ENCODE results near the gene LRP1B.

The LRP1B gene

DNA sequence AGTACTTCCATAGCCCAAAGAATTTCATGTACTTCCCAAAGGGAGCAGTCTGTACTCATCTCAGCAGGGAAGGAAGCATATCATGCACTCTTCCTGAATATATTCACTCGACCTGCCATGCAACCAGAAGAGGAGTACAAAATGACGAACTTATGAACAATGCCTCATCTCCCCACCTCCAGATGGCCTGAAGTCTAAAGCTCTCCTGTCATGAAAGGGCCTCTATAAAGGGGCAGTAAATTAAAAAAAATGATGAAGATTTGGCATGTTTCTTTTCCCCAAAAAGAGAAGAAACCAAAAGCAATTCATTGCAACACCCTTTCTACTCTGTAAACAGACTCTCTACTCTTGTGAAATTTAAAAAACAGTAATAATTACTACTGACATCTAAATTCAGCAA lies 1601.1 kb downstream of the LRP1B start:
- no peak for DNase-seq (ENCODE audit: low spot score)

- no peak for DNase-seq (ENCODE audit: low spot score)
These were observed 1601.8 kb downstream of the LRP1B start for GRCh38 chr2:140528982-140529381.

- DNase-seq (ENCODE audit: low spot score), result no peak
These were observed 1604.2 kb downstream of the LRP1B start for GRCh38 chr2:140526575-140526974.

DNA sequence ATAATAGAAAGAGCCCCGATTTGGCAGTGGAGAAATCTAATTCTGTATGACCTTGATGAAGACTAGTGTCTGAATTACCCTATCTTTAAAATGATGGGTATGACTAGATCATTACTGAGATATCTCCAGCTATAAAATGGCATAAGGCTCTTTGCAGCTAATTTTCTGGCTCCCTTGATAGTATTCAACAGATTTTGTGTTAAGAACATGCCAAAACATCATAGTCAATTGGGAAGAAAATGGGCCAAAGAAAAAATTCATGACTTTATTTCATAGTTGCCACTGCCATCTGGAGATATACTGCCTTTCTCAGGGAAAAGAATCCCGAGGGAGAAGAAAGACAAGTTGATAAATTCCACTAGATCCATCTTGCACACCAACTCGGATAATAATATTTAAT lies 1618.7 kb downstream of the LRP1B start:
- DNase-seq (ENCODE audit: low spot score), result no peak

GRCh38 chr2:140509765-140510164 lies 1621.1 kb downstream of the LRP1B start:
- DNase-seq (ENCODE audit: low spot score), result no peak

DNA sequence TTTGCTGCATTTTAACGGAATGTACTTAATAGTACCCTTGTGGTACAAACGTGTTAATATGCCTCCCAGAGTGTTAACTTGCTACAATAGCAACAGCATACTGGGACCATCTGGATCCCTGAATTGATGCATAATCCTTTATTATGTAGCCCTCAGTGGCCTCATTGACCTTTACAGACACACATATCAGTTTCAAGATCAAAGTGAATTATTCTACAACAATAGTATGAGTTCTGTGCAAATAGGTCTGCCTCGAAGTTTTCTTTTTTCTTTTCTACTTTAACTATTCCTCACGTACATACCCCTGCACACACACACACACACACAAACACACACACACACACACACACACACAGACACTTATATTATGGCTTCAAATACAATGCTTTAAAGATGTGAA lies 1622.1 kb downstream of the LRP1B start:
- DNase-seq (ENCODE audit: low spot score), result no peak

- DNase-seq (ENCODE audit: low spot score), result no peak
These were observed 1624.2 kb downstream of the LRP1B start for GRCh38 chr2:140506606-140507005.

DNA sequence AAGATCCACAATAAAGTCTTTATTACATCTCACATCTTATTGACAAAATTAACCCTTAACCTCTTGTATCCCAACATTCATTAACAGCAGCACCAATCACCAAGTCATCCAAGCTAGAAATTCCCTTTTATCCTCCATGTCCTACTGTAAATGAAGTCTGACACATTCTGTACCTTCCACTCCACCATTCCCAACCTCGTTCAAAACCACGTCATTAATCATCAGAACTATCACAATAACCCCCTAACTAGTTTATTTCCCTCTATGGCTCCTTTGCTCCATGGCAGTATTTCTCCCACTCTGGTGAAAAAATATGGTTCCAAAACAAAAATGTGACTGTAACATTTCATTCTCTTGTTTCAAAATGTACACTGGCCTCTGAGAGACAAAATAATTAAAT lies 1626.2 kb downstream of the LRP1B start:
- no peak for DNase-seq (ENCODE audit: low spot score)

DNA sequence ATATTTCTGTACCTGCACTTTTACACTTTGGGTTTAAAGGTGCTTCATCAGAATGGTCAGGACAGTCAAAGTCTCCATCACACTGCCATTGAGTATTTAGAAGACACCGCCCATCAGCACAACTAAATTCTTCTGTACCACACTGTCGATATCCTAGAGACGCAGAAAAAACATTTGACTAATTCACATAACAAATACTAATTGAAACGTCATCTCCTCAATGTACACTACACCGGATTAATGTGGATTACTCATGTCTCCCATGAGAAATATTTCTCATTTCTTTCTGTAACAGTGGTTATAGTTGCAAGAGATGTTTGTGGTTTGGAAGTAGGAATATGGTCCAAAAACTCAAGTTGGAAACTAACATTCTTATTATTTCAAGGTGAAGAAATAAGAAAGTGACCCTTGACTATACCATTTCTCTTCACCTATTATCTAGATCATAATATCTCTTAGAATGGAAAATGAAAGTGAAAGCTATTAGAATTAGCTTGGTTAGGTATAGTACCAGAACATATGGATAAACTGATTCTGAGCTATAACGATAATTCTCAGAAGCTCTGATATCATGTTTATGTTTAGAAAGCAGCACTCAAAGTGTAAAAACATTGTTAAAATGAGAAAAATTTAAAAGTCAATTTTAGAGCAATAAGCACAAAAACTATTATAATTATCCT lies 1627.7 kb downstream of the LRP1B start:
- no peak for DNase-seq (ENCODE audit: low spot score)

DNA sequence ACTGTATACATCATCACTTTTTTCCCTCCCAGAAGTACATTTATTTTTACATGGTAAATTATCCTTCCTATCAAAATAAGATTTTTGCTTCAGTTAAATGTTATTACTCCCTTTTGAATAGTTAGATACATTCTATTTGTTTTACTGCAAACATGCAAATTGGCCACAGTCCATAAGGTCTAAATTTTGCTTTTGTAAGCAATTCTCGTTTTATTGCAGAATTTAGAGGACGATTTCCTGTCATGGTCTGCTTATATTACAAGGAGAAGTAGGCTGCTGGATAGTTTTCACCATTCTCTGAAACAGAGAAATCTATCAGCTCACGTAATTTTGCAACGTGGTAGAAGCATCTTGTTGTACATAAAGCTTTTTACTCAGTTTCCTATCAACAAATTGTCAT lies 1632.5 kb downstream of the LRP1B start:
- no peak for DNase-seq (ENCODE audit: low spot score)

DNA sequence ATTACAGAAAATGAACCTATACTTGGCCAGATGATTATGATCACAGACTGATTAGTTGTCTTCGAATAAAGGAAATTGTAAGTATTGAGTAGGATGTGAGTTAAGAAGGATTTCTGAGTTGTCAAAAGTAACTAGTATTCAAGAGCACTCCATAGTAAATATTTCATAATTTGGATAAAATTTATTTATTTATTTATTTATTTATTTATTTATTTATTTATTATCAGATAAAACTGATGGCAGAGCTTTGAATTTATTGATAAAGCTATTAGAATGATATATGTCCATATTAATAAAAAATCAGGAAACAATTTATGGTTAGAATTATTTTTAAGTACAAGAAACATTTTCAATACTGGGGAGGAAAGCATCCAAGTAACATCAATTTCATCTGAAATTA lies 1634.1 kb downstream of the LRP1B start:
- DNase-seq (ENCODE audit: low spot score), result no peak

GRCh38 chr2:140491876-140492275 lies 1638.9 kb downstream of the LRP1B start:
- DNase-seq (ENCODE audit: low spot score), result no peak

GRCh38 chr2:140489193-140489592 lies 1641.6 kb downstream of the LRP1B start:
- DNase-seq (ENCODE audit: low spot score), result no peak

DNA sequence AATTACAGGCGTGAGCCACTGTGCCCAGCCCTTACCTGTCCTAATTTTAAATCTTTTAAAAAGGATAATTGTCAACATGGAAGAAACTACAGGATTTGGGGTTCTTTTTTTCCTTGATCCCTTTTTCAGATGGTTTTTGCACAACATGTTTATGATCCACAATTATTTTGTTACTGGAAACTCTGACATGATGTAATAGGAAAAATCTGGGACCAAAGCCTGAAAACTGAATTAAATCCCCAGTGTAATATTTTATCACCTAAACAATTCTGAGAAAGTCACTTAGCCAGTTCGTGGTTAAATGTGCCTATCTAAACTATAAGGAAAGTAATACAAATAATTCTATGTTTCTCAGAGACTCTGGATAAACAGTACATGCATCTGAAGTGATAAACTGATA lies 1649.7 kb downstream of the LRP1B start:
- no peak for DNase-seq (ENCODE audit: low spot score)

DNA sequence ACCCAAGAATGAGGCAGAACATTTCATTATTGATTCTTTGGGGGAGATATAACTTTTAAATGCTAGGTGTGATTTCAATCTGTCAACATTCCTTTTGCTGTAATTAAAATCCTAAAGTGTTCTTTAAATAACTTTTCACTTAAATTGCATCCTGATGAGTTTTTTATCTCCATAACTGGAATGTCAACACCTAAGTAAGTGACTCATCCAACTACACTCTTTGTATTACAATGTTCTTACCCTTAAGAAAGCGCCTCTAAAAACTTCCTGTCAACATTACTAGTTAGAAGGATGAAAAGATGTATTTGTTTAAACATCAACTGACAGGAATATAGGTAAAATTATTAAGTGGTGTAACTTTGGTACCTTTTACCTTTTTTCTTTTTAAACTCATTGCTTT lies 1657.0 kb downstream of the LRP1B start:
- no peak for DNase-seq (ENCODE audit: low spot score)

DNA sequence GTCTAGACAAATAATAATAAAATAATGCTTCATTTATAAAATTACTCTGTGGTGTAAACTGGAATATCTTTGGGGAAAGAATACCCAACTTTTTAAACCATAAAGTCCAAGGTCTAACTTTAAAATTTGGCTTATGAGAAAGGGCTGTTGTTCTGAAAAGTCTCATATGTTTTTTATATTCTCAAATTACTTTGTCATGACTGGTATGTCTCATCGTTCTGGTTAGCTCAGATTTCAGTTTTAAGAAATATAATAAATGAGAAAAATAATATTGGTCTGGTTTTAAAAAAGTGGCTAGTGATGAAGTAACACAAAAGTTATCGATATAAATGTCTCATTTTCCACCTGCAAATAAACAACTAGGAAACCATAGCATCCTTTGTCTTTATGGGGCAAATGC lies 1658.1 kb downstream of the LRP1B start:
- DNase-seq (ENCODE audit: low spot score), result no peak

- DNase-seq (ENCODE audit: low spot score), result no peak
These were observed 1665.5 kb downstream of the LRP1B start for GRCh38 chr2:140465301-140465700.

GRCh38 chr2:140462990-140463389 lies 1667.8 kb downstream of the LRP1B start:
- no peak for DNase-seq (ENCODE audit: low spot score)

DNA sequence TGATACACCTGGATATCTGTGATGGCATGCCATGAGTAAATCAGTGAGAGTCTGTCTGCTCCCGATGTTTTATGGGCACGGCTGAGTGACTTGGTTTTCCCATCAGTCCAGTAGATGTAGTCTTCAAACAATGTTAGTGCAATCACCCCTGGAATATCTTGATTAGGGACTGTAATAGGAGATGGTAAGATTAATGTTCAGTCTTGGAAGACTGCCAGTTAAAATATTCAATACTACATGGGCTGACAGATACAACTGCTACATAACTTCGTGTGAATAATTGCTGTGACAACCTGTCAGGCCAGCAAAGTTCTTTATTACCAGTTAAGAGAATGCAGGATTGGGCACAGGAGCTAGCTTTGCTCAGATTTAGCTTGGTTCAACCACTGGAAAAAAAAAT lies 1673.3 kb downstream of the LRP1B start:
- DNase-seq (ENCODE audit: low spot score), result no peak

- DNase-seq (ENCODE audit: low spot score), result no peak
These were observed 1675.5 kb downstream of the LRP1B start for GRCh38 chr2:140455315-140455714.

DNA sequence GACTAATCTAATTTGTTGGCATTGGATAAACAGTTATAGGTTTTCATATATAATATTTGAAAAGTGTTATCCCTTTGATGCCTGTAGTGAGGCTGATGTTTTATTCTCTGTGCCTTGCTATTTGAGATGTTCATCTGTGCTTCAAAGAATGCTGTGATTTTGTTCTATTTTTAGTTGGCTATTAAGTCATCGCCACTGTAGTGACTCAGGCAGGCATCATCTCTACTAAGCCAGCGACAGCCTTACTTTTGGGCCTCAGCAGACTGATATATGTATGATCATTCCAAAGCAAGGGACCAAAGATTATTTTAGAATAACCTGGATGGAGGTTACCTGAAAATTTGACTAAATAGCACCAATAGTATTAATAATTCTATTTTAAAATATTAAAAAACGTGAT lies 1676.1 kb downstream of the LRP1B start:
- no peak for DNase-seq (ENCODE audit: low spot score)

DNA sequence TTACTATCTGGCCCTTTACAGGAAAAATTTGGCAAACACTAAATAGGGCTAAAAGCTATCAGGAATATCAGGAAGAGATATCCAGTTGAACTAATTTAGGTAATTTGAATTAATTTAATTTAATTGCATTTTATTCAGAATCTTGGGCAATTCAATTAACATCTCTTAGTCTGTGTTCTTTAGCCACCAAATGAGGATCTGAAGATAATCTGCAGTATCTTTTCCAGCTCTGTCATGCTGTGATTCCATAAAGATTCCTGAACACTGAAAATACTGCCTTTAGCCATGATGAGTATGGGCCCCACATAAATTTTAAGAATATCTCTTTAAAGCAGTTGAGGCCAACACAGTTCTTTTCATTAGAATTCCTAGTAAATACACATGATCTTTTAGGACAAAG lies 1679.5 kb downstream of the LRP1B start:
- DNase-seq (ENCODE audit: low spot score), result no peak

GRCh38 chr2:140442319-140442718 lies 1688.5 kb downstream of the LRP1B start:
- no peak for DNase-seq (ENCODE audit: low spot score)

- DNase-seq (ENCODE audit: low spot score), result no peak
These were observed 1690.0 kb downstream of the LRP1B start for GRCh38 chr2:140440815-140441214.

GRCh38 chr2:140436936-140437335 lies 1693.9 kb downstream of the LRP1B start:
- DNase-seq (ENCODE audit: low spot score), result no peak

Data from germinal center (tissue), 1 donor.